Left cardiac atrium (tissue), 4 donors: ENCODE data around the gene ZBTB33. TPM values are rescaled to one million over a fixed set of nuclear protein-coding genes. Genes with fewer than 3 reads are reported as not detected.

Experiments
- ATAC-seq, 2 donors: fragments of 200-7000 bp; cut with Tn5 transposase; one replicate each; pipeline ENCODE4 v1.9.1; 2020; ENCODE audit warnings: mild to moderate bottlenecking in 2 of 2, moderate library complexity in 2 of 2
- DNase-seq: peaks from one replicate; pipeline ENCODE4 v3.0.0-alpha.2; 2020
- intact Hi-C, 2 donors: fragments of 100-400 bp; cut with DNase I; formaldehyde crosslinking; loops; one replicate each; pipeline versions ENCODE4 v1.14.1 to v1.15.1; 2022 to 2023
- total RNA-seq, 2 donors: library from RNA; stranded (reverse); fragmentation: NEBNext Ultra II Directional; extraction: Animal tissue kit (Norgen Biotek cat#: 25700); gene quantifications; one replicate each; pipeline ENCODE4 v1.2.1, GENCODE V29; 2021
- donor health status: DM: no; HTN: yes; CAD: no.
- donor health status: DM: no; HTN: yes; CAD: no; lungs with severe emphysema.
- donor health status: DM: yes; HTN: yes; CAD: no.
- donor health status: Dilated cardiomyopathy.

The ZBTB33 gene
- total RNA-seq, 2 donors from 2014 or later, result 5.9 to 7.7 TPM

DNA sequence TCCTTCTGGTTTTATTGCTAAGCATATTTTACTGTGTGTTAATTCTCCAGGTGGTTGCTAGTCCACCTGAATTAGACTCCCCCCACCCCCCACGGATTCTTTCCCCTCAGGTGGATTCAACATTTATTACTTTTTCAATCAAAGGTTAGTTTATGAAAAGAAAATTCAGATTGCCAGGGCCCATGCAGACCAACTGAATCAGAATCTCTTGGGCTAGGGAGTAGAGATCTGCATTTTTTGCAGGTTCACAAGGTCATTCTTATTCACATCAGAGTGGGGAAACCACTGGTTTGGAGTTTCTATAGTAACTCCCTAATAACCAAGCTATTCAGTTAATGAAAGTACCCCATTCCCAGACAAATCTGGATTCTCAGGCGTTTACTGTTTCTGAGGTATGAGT is 50.9 kb downstream of the ZBTB33 start:
- intact Hi-C loops, result no loop called here
- no peak for ATAC-seq
- DNase-seq, result no peak

DNA sequence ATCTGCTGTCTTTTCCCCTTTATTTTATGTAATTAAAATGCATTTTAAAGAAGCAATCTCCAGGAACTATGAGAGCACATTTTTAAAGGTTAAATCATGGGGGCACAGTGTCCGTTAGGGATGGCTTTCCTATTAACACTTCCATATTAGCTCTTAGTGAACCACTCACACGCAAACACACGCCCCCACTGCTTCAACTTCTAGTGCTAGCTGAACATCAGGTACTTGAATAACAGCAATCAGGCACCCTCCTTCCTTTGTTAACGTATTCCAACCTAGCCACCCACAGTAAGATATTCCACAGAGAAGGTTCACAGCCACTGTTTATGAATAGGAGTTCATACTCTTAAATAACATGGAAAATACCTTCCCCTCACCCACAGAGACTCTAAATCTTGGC is 51.3 kb downstream of the ZBTB33 start:
- DNase-seq (no peak), ATAC-seq (no peak)
- intact Hi-C loops, result no loop called here

DNA sequence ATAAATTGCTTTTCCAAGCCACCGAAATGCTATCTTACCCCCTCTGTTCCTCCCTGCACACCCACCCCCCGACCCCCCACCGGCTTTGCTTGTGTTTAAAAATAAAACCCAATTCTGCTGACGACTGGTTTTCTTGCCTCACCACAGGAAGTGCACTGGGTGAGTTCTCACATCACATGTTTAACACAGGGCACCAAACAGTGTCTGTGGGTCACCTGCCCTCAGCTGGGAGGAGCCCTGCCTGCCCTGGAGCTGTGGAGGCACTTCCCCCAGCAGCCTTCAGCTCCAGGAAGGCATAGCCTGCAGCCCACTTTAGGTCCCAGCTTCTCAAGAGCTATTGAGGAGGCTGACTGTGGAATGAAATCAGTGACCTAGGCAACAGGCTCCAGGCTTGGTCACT is 51.8 kb downstream of the ZBTB33 start:
- ATAC-seq (peak; percentile 17 to 44), DNase-seq (no peak)
- intact Hi-C loops, result no loop called here

DNA sequence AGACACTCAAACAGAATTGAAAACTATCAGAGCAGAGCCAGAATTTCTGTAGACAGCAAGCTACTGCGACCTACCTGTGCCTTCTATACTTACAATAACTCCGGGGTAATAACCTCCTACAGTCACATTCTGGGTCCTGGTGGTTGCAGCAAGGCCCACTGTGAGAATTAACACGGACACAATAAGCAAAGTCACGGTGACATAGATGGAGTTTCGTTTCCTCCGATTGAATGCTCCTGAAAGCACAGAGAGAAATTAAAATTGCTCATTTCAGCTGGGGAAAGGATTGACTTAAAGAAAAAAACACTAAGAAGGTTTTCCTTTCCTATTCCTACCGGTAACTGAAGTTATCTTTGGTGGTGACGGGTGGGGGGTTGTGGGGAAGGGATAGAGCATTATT is 53.6 kb downstream of the ZBTB33 start:
- intact Hi-C loops, result no loop called here

DNA sequence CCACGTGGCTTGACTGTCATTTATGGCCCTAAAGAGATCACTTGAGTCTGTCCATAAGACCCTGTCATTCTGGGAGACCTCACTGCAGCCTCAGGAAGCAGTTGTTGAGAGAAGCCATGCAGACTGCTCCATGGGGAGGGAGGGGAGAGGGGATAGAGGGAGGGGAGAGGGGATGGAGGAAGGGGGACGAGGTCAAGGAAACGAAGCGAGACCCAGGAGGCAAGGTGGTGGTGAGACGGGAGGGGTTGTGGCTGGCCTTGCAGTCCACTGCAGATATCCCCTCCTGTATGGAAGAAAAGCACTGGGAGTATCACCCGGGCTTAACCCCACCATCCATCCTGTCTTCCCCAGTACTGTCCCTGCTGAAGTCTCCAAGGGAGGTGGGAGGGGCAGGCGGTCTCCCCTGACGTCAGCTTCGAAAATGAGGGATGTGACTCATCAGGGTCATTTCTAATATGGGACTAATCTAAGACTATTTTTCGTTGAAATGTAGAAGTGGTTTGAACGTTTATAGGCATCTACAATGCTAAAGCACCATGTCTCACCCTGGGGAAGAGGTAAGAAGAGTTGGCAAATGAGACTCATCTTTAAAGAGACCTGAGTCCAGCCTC is 55.0 kb downstream of the ZBTB33 start:
- ATAC-seq (no peak), DNase-seq (no peak)
- intact Hi-C loops, result no loop called here

More for the DNA sequence above, 53.6 kb downstream of the ZBTB33 start:
- ATAC-seq, result no peak
- no peak for DNase-seq

DNA sequence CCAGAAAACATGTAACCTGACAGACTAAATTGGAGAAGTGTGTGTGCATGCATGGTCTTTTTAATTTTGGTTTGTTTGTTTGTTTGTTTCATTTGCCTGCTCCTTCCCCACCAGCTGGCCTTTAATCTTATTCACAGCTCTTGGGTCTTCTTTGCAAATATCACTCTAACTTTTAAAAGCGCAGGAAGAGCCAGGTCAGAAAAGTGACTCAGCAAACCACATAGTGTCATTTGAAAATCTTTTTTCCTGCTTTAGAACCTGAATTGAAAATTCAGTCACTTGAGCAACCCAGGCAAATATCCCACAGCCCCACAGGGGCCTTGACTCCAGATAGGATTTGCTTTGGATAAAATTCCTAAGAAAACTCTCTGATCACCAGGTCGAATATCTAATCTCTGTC is 56.0 kb downstream of the ZBTB33 start:
- ATAC-seq, result no peak
- intact Hi-C loops, result no loop called here
- DNase-seq, result no peak

Other genes starting within 250 kb of the ZBTB33 start
- not detected for gene RHOXF2B, start 173.1 kb upstream of the ZBTB33 start, total RNA-seq
- gene RHOXF1, start 134.9 kb upstream of the ZBTB33 start, total RNA-seq, result under 1 TPM; 0.29 to 0.34 TPM
- gene RHOXF2, start 92.2 kb upstream of the ZBTB33 start, total RNA-seq, result not detected
- 1 to 10 TPM in 1 of 2 donors, under 1 TPM in 1; 0.42 to 1.4 TPM for gene TMEM255A, start 60.6 kb downstream of the ZBTB33 start, total RNA-seq
- under 1 TPM in 1 of 2 donors, not detected in 1; 0.42 TPM for gene ATP1B4, start 111.3 kb downstream of the ZBTB33 start, total RNA-seq
- 10 to 100 TPM; 69.3 to 75.2 TPM for gene LAMP2, start 218.5 kb downstream of the ZBTB33 start, total RNA-seq